IMR-90 (cell line): ENCODE measurements around the gene DACH1. TPM values are rescaled to one million over a fixed set of nuclear protein-coding genes. Genes with fewer than 3 reads are reported as not detected.

ENCODE experiments used
- ATAC-seq: fragments of 200-7000 bp; cut with Tn5 transposase; 2 replicates; pipeline ENCODE4 v1.9.1; 2020; ENCODE audit warnings: low read depth, mild to moderate bottlenecking, moderate library complexity
- BruUV-seq: library from RNA; stranded (reverse); fragments of 400-500 nt; replicated peaks from 2 replicates; lab custom pipeline; 2021; lab: Mats Ljungman, UMichigan
- CTCF ChIA-PET: fragments of 300-600 bp; formaldehyde crosslinking; extraction: SDS; loops from one replicate; lab custom pipeline; 2021; ENCODE audit warnings: antibody characterized with exemption; lab: Yijun Ruan, JAX
- POLR2A ChIA-PET: fragments of 300-600 bp; sonication (Branson Sonifier 250); formaldehyde crosslinking; loops from one replicate; lab custom pipeline; 2022; ENCODE audit warnings: antibody characterized with exemption; ENCODE audit not compliant: unreplicated experiment; lab: Charles Lee
- DNase-seq: peaks from one replicate; pipeline ENCODE4 v3.0.0; 2013
- H2AFZ ChIP-seq: replicated peaks from 2 replicates; pipeline ENCODE3; 2013; ENCODE audit warnings: low read length, mild to moderate bottlenecking; ENCODE audit not compliant: poor library complexity
- H2AK5ac ChIP-seq: 2 replicates; pipeline ENCODE4 v1.6.1; 2013; ENCODE audit warnings: low read depth, low read length, inconsistent platforms
- H2AK9ac ChIP-seq: replicated peaks from 2 replicates; pipeline ENCODE3; 2013; ENCODE audit warnings: mild to moderate bottlenecking, low read depth, low read length, moderate library complexity; ENCODE audit not compliant: poor library complexity
- H2BK120ac ChIP-seq: 2 replicates; pipeline ENCODE4 v1.6.1; 2013; ENCODE audit warnings: low read depth, low read length, inconsistent platforms
- H2BK15ac ChIP-seq: 3 replicates; pipeline ENCODE4 v1.6.1; 2013; ENCODE audit warnings: low read depth, low read length, inconsistent platforms
- H2BK20ac ChIP-seq: 2 replicates; pipeline ENCODE4 v1.6.1; 2013; ENCODE audit warnings: low read depth, mild to moderate bottlenecking, inconsistent platforms, low read length, moderate library complexity
- H2BK5ac ChIP-seq: 2 replicates; pipeline ENCODE4 v1.6.1; 2013; ENCODE audit warnings: mild to moderate bottlenecking, low read depth, low read length, inconsistent platforms; ENCODE audit not compliant: poor library complexity, severe bottlenecking
- H3K14ac ChIP-seq: replicated peaks from 2 replicates; pipeline ENCODE4 v1.6.1; 2013; ENCODE audit warnings: low read depth, low read length, inconsistent platforms
- H3K18ac ChIP-seq: 2 replicates; pipeline ENCODE4 v1.6.1; 2013; ENCODE audit warnings: low read depth, low read length, control low read depth
- H3K23ac ChIP-seq: 2 replicates; pipeline ENCODE4 v1.6.1; 2013; ENCODE audit warnings: low read depth, low read length, inconsistent platforms
- H3K27ac ChIP-seq: 2 replicates; pipeline ENCODE4 v1.5.1; 2013; ENCODE audit warnings: mild to moderate bottlenecking, control low read depth, low read length; ENCODE audit not compliant: insufficient read depth
- H3K27me3 ChIP-seq: 2 replicates; pipeline ENCODE4 v1.6.1; 2013; ENCODE audit warnings: low read length; ENCODE audit not compliant: control insufficient read depth, insufficient read depth
- H3K36me3 ChIP-seq: 2 replicates; pipeline ENCODE4 v1.6.1; 2013; ENCODE audit warnings: low read length, mixed read lengths; ENCODE audit not compliant: control insufficient read depth, insufficient read depth
- H3K4ac ChIP-seq: 2 replicates; pipeline ENCODE4 v1.6.1; 2013; ENCODE audit warnings: low read depth, low read length, inconsistent platforms
- H3K4me1 ChIP-seq: 2 replicates; pipeline ENCODE4 v1.6.1; 2013; ENCODE audit warnings: low read length, mixed read lengths; ENCODE audit not compliant: control insufficient read depth, insufficient read depth
- H3K4me2 ChIP-seq: 2 replicates; pipeline ENCODE4 v1.6.1; 2013; ENCODE audit warnings: low read depth, mild to moderate bottlenecking, control low read depth, low read length, moderate library complexity
- H3K4me3 ChIP-seq: 2 replicates; pipeline ENCODE4 v1.5.1; 2013; ENCODE audit warnings: low read depth, mild to moderate bottlenecking, control low read depth, low read length, moderate library complexity; ENCODE audit not compliant: insufficient read depth
- H3K56ac ChIP-seq: 2 replicates; pipeline ENCODE4 v1.6.1; 2013; ENCODE audit warnings: low read length, inconsistent platforms; ENCODE audit not compliant: insufficient read depth; ENCODE audit errors: extremely low read depth
- H3K79me1 ChIP-seq, 2 experiments: 2 replicates each; pipeline ENCODE4 v1.6.1; 2013; ENCODE audit warnings: low read length in 2 of 2, inconsistent platforms in 1 of 2, low read depth in 1 of 2
- H3K9ac ChIP-seq: 2 replicates; pipeline ENCODE4 v1.6.1; 2013; ENCODE audit warnings: low read depth, low read length, control low read depth
- H3K9me1 ChIP-seq: 2 replicates; pipeline ENCODE4 v1.6.1; 2013; ENCODE audit warnings: low read length, inconsistent platforms; ENCODE audit not compliant: insufficient read depth
- H3K9me3 ChIP-seq: 2 replicates; pipeline ENCODE4 v1.6.1; 2013; ENCODE audit warnings: low read length; ENCODE audit not compliant: control insufficient read depth, insufficient read depth
- H4K20me1 ChIP-seq: 2 replicates; pipeline ENCODE4 v1.6.1; 2013; ENCODE audit warnings: low read length, inconsistent platforms; ENCODE audit not compliant: insufficient read depth
- H4K5ac ChIP-seq: 2 replicates; pipeline ENCODE4 v1.6.1; 2013; ENCODE audit warnings: mild to moderate bottlenecking, low read depth, low read length, control low read depth
- H4K8ac ChIP-seq, 2 experiments: 2 replicates each; pipeline ENCODE4 v1.6.1; 2013; ENCODE audit warnings: low read depth in 2 of 2, low read length in 2 of 2, control low read depth in 1 of 2, inconsistent platforms in 1 of 2
- H4K91ac ChIP-seq: 2 replicates; pipeline ENCODE4 v1.6.1; 2013; ENCODE audit warnings: low read depth, low read length, inconsistent platforms; ENCODE audit not compliant: insufficient read depth
- BHLHE40 ChIP-seq: fragments of 150-350 bp; IDR thresholded peaks from 2 replicates; pipeline ENCODE4 v1.6.1; 2016; ENCODE audit warnings: mild to moderate bottlenecking, low read depth, low read length
- CEBPB ChIP-seq: IDR thresholded peaks from 2 replicates; pipeline ENCODE4 v1.6.1; 2012; ENCODE audit warnings: low read depth, low read length, improper control_type of control experiment
- POLR2A ChIP-seq: IDR thresholded peaks from 2 replicates; pipeline ENCODE4 v1.6.1; 2012; ENCODE audit warnings: mild to moderate bottlenecking, low read depth, low read length
- RAD21 ChIP-seq: IDR thresholded peaks from 2 replicates; pipeline ENCODE4 v1.6.1; 2012; ENCODE audit warnings: low read length, improper control_type of control experiment
- RCOR1 ChIP-seq: IDR thresholded peaks from 2 replicates; pipeline ENCODE4 v1.6.1; 2012; ENCODE audit warnings: mild to moderate bottlenecking, low read length, improper control_type of control experiment; ENCODE audit not compliant: insufficient replicate concordance
- RFX5 ChIP-seq: IDR thresholded peaks from 2 replicates; pipeline ENCODE4 v1.8.0; 2012; ENCODE audit warnings: low read depth, mild to moderate bottlenecking, low read length, moderate library complexity
- WGBS, 2 experiments: methylation state at CpG; one replicate each; pipeline versions ENCODE4 v1.1.5 to v1.1.7; 2013; ENCODE audit warnings: missing lambda C conversion rate in 2 of 2; ENCODE audit not compliant: insufficient read length in 1 of 2; ENCODE audit errors: extremely low coverage in 2 of 2; 5-methylcytosine and 5-hydroxymethylcytosine counted together
- dilution Hi-C: fragments of 300-500 bp; cut with HindIII; formaldehyde crosslinking; loops from one replicate; pipeline ENCODE4 v1.14.3; 2018; ENCODE audit warnings: low sequenced_read_pairs; ENCODE audit not compliant: unreplicated experiment
- in situ Hi-C: fragments of 300-500 bp; cut with MboI; formaldehyde crosslinking; loops from 3 replicates; pipeline ENCODE4 v1.14.3; 2019; ENCODE audit warnings: low sequenced_read_pairs, inconsistent platforms, mixed read lengths
- intact Hi-C: fragments of 100-400 bp; cut with micrococcal nuclease; formaldehyde crosslinking; loops from 2 replicates; pipeline ENCODE4 v1.10.0; 2022
- polyA plus RNA-seq, 3 experiments: library from polyadenylated mRNA; depleted of rRNA; stranded (reverse); fragments of >200 nt; gene quantifications; 2 replicates each; pipeline ENCODE4 v1.2.3, GENCODE V29; 2012; ENCODE audit warnings: low replicate concordance in 1 of 3
- total RNA-seq: library from RNA; depleted of rRNA; stranded (reverse); fragments of >200 nt; gene quantifications from 2 replicates; pipeline ENCODE4 v1.2.3, GENCODE V29; 2012

DACH1 gene
- total and polyA plus RNA-seq, 2 of the 4 experiments (the other 2 are of a cell fraction): not detected

DNA sequence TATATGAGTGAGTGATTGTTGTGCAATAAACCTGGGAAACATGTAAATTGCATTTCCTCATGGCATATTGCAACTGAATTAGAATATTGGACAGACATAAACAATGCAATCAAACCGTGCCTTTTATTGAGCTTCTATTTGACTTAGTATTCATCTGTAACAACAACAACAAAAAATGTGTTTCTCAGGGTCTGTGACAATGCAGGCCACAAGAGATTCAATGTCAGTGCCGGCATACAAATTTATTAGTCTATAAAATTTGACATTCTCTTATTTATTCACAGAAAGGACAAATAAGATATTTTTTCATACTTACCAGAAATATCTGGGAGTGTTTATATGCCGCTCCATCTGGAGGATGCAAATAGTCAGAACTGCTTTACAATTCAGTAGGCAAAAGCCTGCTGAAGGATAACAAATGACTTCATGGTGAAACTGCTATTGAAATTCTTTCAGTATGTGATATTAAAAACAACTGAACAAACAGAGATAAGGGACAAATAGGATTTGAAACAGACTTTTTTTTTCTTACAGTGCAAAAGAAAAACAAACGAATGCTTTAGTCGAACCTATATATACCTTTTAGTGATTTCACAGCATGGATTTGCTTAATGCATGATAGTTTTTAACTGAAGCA, 77.2 kb downstream of the DACH1 start:
- no peak for ATAC-seq

More for the DNA sequence above, 77.2 kb downstream of the DACH1 start:
- H3K9ac ChIP-seq: no peak overlapping the region
- WGBS, 2 experiments: no CpG with 5 or more reads among the region's 5 CpGs
- no peak overlapping the region for H3K56ac ChIP-seq
- CTCF ChIA-PET: no interaction called here
- no peaks in the 10 kb centered on the region for H3K9me1 ChIP-seq
- H3K27me3 ChIP-seq: no peaks in the 10 kb centered on the region
- POLR2A ChIA-PET: no interaction called here
- H2BK20ac ChIP-seq: no peak overlapping the region
- no peak overlapping the region for H3K27ac ChIP-seq
- DNase-seq: no peak
- H2AK5ac ChIP-seq: no peak overlapping the region
- no peaks in the 10 kb centered on the region for H3K79me1 ChIP-seq
- H2AFZ ChIP-seq: no peak overlapping the region
- H2AK9ac ChIP-seq: no peak overlapping the region
- H4K20me1 ChIP-seq: no peaks in the 10 kb centered on the region
- no peak overlapping the region for H3K18ac ChIP-seq
- H4K91ac ChIP-seq: no peak overlapping the region
- BruUV-seq: no TSS peak
- no peak overlapping the region for H2BK5ac ChIP-seq
- no peak overlapping the region for H2BK120ac ChIP-seq
- H3K4ac ChIP-seq: no peak overlapping the region
- dilution Hi-C loops (no loop called here), in situ Hi-C loops (no loop called here), intact Hi-C loops (no loop called here)
- no peak for TF ChIP-seq RCOR1
- TF ChIP-seq RAD21: no peak
- no peak for TF ChIP-seq RFX5
- no peak for TF ChIP-seq BHLHE40
- TF ChIP-seq CEBPB: peak; percentile 46
- TF ChIP-seq POLR2A: no peak
- H3K23ac ChIP-seq: no peak overlapping the region
- H2BK15ac ChIP-seq: no peak overlapping the region
- no peak overlapping the region for H3K4me2 ChIP-seq
- H3K9me3 ChIP-seq: no peaks in the 10 kb centered on the region
- no peak overlapping the region for H3K14ac ChIP-seq
- no peak overlapping the region for H4K5ac ChIP-seq
- H3K36me3 ChIP-seq: no peaks in the 10 kb centered on the region
- no peak overlapping the region for H3K4me3 ChIP-seq
- H4K8ac ChIP-seq: no peak overlapping the region
- no peaks in the 10 kb centered on the region for H3K4me1 ChIP-seq
